ENCODE results near the gene CMSS1.
A peak's percentile ranks its signal among the peaks of the same experiment; 100 is the strongest.

Gene CMSS1

DNA sequence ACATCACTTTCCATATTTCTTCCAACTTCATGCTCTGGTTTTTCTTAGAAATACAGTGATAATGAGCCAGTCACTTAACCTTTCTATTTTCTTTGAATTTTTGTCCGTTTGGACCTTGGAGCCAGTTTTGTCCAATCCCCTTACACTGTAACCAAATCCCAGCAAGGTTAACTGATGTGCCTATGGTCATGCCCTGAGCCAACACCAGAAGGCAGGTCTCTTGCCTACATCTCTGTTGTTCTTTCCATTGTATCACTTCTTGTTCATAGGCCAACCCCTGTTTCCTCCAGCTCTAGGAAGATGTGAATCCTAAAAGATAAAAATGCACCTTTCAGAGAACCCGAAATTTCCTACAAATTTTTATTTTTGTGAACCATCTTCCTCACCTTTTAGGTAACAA is 122.7 kb downstream of the CMSS1 start:
- DNase-seq, result no peak

DNA sequence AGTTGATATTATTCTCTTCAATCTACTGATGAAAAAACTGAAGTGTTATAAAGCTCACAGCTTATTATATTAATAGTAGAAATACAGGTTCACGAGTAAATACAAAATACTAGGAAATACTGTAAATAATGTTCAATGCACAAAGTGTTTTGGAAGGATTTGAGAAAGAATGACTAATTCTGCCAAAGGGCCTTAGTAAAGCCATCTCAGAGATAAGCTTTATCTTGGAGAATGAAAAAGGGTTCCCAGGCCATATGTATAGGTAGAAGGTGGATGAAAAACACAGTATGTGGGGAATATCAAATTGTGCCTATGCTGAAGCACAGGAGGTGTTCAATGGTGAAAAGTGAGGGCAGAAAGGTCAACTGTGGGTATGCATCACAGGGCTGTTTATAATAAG is 123.5 kb downstream of the CMSS1 start:
- no peak for DNase-seq

DNA sequence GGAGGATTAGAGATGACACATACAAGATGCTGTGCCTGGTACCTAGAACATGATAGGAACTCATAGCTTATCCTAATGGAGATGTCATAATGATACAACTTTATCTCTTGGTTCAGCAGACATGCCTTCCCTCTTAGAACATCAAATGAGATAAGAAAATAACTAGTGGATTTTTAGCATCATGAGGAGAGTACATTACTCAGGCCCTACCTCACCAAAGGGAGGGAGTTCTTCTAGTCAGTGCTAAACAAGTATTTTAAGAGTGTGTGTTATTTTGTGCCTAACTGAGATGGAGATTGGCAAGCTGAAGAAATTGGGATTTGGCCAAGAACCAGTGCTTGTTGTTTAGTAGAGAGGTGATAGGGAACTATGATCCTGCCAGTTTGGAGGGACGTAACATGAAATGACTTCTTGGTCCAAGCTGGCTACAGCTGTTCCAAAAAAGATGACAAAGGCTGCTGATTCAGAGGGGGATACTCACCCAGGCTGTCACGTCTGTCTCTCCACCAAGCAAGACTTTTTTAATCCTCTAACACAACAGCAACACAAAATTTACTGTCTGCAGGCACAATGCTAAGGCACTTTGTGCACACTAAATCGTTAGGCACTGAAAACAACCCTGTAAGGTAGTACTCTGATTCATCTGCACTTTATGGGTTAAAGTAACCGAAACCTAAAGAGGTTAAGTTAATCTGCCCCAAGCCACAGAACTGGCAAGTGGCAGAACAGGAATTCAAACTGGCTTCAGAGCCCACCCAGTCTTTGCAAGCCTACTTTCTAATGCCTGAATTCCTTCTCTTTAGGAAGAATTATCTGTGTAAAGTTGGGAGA is 126.5 kb downstream of the CMSS1 start:
- peak; percentile 77 for DNase-seq

DNA sequence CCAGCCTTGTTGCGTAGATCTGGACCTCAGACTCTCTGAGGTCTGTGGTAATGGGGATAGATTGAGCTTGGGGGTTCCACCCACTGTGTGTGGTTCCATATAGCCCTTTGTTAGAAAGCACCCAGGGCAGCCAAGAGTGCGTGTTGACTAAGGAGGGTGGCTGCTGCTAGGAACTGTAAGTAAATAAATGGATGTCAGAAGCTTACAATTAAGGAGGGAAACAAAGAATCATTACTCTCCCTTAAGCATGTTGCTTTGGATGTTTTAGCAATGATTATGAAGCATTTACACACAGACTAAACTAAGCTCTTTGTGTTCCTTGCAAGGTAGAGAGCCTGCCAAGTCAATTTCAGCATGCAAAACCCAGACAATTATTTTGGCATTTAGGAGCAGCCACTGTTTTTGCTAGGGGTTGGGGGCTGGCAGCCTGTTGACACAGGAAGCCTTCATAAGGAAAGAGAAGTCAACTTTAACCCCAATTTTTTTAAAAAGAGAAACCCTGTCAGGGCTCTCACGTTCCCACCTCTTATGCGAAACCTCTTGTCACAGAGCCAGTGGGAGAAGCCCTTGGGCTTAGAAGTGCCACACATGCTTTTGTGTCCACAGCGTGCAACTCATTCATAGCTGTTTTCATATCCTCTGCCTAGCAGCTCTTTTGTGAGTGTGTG is 127.8 kb downstream of the CMSS1 start:
- DNase-seq, result peak; percentile 33

DNA sequence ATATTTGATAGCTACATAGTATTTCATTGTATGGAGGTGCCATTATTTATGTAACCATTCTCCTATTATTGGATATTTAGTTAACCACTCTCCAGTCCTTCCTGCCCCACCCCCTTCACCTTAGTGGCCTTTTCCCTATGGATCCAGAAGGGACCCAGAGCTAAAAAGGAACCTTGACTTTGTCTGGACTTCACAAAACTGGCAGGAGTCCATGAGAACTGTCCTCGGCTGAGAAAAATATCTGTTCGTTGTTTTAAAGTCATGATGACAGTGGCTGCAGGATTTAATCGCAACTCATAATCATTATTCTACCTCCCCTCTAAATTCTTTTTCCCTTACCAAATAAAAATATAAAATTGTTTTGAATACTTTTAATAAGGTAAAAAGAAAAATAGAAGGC is 129.7 kb downstream of the CMSS1 start:
- DNase-seq, result no peak

DNA sequence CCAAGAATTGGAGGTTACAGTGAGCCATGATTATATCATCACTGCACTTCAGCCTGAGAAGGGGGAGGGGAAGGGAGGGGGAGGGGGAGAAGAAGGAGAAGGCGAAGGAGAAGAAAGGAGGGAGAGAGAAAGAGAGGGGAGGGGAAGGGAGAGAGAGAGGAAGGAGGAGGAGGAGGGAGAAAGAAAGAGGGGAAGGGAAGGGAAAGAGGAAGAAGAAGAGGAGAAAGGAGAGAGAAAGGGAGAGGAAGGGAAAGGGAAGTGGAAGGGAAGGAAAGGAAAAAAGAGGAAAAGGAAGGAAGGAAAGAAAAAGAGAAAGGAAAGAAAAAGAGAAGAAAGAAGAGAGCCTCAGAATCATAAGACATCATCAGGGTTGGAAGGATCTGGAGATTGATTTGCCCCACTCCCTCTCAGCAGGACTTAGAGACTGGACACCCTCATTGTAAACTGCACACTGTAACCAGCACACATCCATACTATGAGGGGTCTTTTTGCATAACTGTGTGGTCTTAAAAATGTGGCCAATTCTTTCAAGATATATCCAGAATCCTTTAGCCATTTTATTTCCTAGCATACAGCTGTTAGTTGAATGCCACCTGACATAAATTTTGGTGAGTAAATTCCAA is 130.9 kb downstream of the CMSS1 start:
- DNase-seq, result no peak

DNA sequence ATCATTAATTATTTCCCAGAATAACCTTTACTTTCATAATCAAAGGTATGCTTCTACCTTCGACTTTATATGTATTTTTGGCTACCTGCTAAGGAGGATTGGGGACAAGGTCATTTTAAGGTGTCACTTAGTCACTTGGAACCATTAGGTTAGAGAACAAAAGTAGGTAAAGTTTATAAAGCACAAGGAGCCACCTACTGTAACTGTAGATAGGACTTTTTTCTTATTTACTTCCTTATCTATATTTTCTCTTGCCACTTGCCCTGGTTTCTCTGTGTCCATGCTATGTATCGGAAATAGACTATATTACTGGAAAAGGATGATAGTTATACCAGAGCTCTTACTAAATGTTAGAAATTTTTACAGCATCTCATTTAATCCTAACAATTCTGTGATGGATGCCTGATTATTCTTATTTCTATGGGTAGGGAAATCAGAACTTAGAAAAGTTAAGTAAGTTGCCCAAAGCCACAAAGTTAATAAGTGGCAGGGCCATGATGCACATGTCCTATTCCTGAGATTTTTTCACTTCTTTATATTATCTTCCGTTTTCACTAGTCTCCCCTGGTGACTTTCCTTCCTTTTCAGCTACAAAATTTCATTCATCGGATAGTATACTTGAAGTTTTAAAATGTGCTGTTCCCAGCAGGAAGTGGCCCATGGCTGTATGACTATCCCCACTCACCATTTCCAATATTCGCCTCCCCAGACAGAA is 132.5 kb downstream of the CMSS1 start:
- DNase-seq, result no peak

DNA sequence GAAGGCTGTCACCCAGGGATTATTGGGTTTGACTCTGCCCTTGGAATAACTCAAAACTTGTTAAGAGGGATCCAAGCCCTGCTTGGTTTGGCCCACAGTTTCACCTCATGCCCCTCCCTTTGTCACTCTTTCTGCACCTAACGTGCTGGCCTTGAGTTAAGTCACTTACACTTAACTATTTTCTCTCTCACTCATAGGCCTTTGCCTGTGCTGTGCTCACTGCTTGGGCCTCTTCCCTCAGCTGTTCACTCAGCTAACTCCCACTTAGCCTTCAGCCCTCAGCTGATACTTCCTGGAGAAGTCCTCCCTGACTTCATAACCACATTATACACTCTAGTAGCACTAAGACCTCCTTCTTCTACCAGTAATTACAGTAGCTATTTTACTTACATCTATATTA is 133.3 kb downstream of the CMSS1 start:
- DNase-seq, result no peak

DNA sequence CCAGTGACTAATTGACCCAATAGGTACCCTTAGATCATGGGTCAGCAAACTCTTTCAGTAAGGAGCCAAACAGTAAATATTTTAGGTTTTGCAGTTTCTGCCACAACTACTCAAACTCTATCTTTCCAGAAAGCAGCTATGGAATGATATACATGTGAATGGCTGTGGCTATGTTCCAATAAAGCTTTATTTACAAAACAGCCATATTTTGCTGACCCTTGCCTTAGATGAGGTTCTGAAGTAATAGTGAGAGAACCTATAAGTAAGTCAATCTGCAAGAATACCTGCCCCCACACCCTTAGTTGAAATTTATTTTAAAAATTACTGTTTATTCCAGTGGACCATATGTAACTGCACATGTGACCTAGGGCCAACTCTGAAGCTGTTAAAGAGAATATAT is 134.0 kb downstream of the CMSS1 start:
- no peak for DNase-seq

DNA sequence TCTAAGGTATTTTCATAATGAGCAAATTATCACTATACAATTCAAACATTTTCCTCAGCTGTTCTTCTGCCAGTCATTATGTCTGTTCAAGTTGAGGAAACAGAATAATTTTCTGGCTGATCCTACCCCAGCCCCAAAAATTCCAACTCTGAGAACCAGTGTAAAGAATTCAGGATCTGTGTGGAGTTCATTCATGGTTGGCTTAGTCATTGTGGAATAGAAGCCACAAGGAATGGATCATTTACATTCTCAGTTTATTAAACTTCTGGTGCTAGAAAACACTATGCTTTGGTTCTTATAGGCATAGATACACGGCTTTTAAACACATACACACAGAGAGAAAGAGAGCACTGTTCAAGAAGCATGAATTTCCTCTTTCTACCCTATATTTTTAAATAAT is 134.6 kb downstream of the CMSS1 start:
- no peak for DNase-seq

DNA sequence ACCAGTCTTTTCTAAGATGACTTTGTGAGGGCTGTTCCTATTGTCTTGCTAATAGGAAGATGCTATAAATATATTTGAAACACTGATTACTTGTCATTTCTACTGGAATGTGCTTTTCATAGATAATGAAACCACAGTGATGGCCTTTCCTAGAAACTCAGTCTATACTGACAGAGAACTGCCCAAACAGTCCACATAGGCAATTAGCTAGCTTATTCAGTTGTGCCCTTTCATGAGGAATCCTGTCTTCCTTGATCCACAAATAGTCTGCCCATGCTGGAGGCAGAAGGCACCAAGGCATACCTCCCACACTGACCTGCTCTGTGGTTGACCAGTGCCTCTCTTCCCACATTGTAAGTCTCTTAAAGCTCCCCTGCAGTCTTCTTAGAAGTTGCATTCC is 135.9 kb downstream of the CMSS1 start:
- no peak for DNase-seq

DNA sequence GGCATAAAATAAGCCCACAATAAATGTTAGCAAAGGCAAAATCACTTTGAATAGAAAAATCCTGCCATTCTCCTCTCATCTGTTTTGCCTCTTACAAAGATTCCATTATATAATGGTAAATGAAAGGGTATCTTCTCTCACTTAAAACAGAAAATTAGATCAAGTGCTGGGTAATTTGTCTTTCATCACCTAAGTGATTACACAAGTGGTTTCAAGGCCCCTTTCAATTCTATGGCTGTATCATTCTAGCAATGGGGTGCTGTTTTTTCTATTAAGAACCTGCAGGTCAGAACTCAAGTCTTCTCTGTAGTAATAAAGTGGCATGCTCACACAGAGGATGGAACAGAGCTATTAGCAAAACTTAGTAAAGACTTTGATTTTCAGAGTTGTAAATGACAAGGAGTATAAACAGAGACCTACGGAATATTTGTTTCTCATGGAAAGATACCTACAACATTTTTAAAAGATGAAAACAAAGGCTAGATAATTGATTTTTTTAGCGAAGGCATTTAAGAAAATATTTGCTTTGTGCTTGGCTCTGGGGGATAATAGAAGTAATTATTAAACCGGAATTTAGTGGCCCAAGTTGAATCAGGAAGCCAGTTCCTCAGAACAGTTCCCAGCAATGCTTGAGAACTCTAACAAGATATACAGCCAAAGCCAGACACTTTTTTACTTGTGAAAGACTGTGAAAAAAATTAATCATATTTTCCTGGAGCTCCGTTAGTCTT is 137.4 kb downstream of the CMSS1 start:
- no peak for DNase-seq

DNA sequence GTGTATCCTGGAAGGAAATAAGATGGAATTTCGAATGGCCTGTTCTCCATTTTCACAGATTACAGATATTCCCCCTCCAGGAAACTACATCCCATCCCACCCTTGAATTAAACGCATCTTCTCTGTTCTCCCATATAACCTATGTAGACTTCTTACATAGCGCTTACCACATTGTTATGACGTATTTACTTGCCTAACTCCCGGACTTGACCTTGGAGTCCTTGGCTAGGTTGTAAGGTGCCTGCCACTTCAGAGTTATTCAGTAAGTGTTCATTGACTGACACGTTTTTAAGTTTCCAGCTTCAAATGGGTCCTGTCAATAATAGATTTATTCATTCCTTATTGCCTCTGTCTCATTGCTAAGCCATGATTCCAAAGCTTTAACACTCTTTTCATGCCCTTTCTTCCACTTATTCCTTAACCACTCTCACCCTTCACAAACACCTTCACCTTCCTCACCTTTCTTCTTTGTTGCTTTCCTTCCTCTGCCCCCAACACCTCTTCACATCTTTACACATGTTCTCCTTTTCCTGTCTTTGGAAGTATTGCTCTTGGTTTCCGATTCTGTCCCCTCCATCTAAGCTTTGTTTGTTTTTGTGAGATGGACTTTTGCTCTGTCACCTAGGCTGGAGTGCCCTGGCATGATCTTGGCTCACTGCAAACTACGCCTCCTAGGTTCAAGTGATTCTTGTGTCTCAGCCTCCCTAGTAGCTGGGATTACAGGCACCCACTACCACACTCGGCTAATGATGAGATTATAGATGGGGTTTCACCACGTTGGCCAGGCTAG is 138.3 kb downstream of the CMSS1 start:
- DNase-seq, result no peak

DNA sequence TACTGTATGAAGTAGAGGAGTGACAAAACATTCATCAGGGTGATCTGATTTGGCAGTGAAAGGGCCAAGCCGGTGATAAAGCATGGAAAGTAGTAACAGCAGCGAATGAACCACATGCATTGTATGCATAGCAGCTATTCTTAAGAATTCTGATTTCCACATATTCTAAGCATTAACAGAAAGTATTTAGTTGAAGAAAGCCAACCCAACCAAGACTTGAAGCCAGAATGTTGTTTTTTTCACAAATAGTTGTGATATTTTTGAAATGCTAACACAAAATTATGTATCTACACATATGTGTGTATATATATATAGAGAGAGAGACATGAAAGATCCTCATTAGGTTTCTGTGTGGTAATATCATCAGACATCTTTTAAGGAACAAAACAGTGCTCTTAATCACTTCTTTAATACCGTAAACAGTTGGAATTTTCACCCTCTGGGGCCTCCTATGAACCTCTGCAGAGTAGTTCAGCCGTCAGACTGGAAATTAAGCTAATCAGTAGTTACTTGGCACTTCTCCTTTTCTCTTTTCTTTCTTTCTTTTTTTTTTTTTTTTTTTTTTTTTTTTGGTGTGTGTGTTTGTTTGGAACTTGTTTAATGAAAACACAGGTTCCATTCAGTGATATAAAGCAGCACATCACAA is 139.6 kb downstream of the CMSS1 start:
- DNase-seq, result no peak

DNA sequence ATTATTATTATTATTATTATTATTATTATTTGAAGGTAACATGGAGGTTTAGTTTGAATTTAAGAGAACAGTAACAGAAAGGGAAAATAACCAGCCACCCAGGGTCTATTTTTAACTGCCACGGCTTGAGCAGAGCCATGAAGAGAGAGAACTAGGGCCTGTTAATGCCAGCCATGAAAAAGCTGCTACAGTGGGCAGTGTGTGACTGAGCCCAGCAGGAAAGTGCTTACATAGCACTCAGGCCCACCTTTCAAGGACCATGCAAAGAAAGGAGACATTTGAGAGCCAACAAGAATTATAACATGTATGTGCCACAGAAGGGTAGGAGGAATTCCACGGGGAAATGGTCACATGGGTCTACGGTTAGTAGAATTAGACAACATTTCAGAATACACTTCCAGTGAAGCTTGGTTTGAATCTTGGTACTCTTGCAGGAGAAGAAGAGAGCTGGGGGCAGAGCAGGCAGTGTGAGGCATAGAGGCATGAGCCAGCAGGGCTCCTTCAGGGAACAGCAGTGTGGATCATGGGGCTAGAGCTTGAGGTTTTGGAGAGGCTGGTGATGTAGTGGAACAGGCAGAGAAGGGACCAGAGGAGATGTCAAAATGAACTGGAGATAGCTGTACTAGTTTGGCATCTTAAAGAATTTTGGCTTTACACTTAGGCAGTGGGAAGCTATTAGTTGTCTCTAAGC is 140.7 kb downstream of the CMSS1 start:
- no peak for DNase-seq

DNA sequence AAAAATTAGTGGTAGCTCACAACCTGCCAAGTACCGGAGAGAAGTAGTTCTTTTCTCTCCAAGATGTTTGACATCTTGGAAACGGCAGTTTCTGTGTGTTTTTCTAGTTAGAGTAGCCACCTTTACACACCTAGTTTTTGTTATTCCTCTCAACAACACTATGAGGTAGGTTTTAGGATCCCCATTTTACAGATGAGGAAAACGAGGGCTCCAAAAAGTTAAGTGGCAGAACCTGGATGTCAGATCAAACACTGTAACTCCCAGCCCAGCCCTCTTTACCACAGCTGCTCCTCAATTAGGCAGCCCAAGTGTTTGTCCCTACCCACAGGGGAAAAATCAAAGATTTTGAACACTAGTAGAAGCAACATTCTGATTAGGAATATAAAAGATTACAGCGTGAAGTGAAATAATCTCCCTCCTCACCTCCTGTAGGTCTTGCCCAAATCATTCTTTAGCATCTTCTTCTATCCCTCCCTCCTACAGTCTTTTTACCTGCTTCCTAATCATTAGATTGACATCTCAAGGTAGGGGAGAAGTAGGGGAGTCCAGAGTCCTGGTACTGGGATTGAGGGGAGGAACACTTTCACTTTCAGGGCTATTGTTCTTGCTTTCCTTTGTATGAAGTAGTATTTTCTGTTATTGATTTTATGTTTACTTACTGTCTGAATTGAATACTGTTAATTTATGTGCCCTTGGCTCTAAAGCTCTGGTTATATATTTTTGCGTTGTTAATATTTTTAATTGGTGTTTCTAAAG is 142.6 kb downstream of the CMSS1 start:
- no peak for DNase-seq

DNA sequence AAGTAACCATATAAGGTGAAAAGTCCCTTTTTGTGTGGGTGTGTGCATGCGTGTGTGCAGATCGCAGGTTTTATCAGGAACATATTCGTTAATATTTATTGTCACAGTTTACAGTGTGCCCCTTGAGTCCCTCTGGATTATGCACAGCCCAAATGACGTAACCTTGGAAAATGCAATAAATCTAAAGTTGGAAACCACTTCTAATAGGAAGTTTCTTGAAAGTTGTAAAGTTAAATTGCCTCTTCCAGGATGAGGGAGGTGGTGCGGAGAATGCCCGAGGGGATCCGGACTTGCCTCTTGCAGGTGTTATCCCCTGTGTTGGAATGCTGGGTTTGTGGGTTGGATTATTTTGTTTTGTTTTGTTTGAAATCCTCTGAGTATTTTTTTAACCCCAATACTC is 143.3 kb downstream of the CMSS1 start:
- DNase-seq, result no peak

DNA sequence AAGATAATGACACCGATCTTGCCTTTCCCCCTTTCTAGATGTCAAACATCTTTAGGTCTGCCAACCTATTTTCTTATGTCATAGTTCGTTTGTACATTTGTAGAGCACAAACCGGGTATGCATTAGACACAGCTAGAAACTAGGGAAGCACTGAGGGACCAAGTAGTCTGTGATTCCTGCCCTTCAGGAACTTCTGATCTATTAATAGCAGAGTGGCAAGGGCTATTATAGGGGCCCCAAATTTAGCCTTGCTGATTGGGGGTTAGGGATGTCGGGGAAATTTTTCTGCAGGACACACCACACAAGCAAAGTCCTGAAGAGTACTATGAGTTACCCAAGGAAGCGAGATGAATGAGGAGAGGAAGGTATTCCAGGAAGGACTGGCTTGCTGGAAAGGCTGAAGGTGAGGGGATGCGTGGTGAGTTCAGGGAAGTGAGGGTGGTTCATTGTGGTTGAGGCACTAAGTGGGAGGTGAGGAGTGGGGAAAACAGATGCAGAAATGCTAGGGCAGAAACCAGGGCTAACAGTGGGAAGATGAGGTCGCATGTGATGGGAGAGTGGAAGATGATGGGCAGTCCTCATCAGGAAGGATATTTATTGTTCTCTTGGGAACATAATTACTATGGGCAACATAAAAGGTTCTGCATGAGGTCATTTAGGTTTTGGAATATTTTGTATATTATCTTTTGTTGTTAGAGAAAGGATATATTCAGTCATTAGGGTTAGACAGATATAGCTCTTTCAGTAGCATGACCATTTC is 144.3 kb downstream of the CMSS1 start:
- DNase-seq, result no peak

DNA sequence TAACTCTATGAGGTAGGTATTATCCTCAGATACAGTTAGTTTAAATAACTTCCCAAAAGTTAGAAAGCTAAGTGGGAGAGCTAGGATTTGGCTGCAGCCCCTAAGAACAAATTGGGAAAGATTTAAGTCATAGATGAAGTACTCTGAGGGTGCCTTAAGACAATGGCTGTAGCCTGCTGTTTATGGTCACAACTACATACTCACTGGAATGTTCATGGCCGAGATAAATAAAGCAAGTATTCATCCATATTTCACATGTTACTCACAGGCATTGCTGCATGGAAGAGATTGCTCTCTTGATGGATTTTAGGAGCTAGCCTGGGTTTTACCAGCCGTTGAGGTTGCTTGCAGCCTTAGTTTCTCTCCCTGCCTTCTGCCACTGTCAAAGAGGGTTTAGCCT is 145.0 kb downstream of the CMSS1 start:
- DNase-seq, result no peak
